H1 (cell line): ENCODE measurements around the gene TBC1D10A. TPM values are rescaled to one million over a fixed set of nuclear protein-coding genes. Genes with fewer than 3 reads are reported as not detected.

Experiments used
- CTCF ChIA-PET: fragments of 300-600 bp; sonication (Branson Sonifier 250); formaldehyde crosslinking; loops from one replicate; lab custom pipeline; 2021; ENCODE audit not compliant: partially characterized antibody; lab: Charles Lee
- POLR2A ChIA-PET: fragments of 300-600 bp; sonication (Branson Sonifier 250); formaldehyde crosslinking; loops from one replicate; lab custom pipeline; 2021; ENCODE audit warnings: inconsistent platforms; ENCODE audit not compliant: partially characterized antibody; lab: Charles Lee
- DNase-seq, 2 experiments: peaks; one replicate each; pipeline versions ENCODE4 v3.0.0 to v3.0.0-alpha.2; 2010 to 2022; ENCODE audit warnings: low spot score in 2 of 2, low read depth in 1 of 2, mixed read lengths in 1 of 2
- FAIRE-seq: peaks from 2 replicates; lab custom pipeline; 2011; peaks lifted over from hg19 to GRCh38; lab: Jason Lieb, UNC
- H2AFZ ChIP-seq: 2 replicates; pipeline ENCODE4 v1.8.1; 2012; ENCODE audit warnings: low read length, inconsistent platforms
- H2AK5ac ChIP-seq: 2 replicates; pipeline ENCODE4 v1.6.1; 2013; ENCODE audit warnings: low read depth, low read length
- H2BK120ac ChIP-seq: replicated peaks from 2 replicates; pipeline ENCODE3; 2013; ENCODE audit warnings: low read depth, low read length, inconsistent platforms
- H2BK12ac ChIP-seq: 2 replicates; pipeline ENCODE4 v1.6.1; 2013; ENCODE audit warnings: low read depth, low read length
- H2BK15ac ChIP-seq: 2 replicates; pipeline ENCODE4 v1.6.1; 2013; ENCODE audit warnings: low read length
- H2BK20ac ChIP-seq: 2 replicates; pipeline ENCODE4 v1.6.1; 2013; ENCODE audit warnings: low read length
- H2BK5ac ChIP-seq: 2 replicates; pipeline ENCODE4 v1.6.1; 2013; ENCODE audit warnings: low read depth, low read length
- H3K14ac ChIP-seq: 2 replicates; pipeline ENCODE4 v1.6.1; 2013; ENCODE audit warnings: inconsistent platforms; ENCODE audit not compliant: insufficient read length
- H3K18ac ChIP-seq: 2 replicates; pipeline ENCODE4 v1.6.1; 2013; ENCODE audit warnings: low read length; ENCODE audit errors: extremely low read depth
- H3K23ac ChIP-seq: 2 replicates; pipeline ENCODE4 v1.6.1; 2013; ENCODE audit warnings: inconsistent platforms; ENCODE audit not compliant: insufficient read length
- H3K23me2 ChIP-seq: 2 replicates; pipeline ENCODE4 v1.6.1; 2013; ENCODE audit warnings: low read depth, low read length
- H3K27ac ChIP-seq: 2 replicates; pipeline ENCODE4 v1.6.1; 2011; ENCODE audit warnings: low read depth, low read length, inconsistent platforms
- H3K27me3 ChIP-seq, 4 experiments: replicated peaks in 1 of 4; 1 replicate in 1 of 4; 2 replicates in 3 of 4; pipeline versions ENCODE4 v1.6.1 to v1.8.1; 2011 to 2013; ENCODE audit warnings: low read length in 3 of 4, mild to moderate bottlenecking in 3 of 4, inconsistent platforms in 2 of 4, mixed read lengths in 2 of 4, moderate library complexity in 1 of 4; ENCODE audit not compliant: control insufficient read depth in 3 of 4, insufficient read depth in 3 of 4; ENCODE audit errors: extremely low read depth in 1 of 4
- H3K36me3 ChIP-seq, 4 experiments: 2 replicates each; pipeline versions ENCODE4 v1.6.1 to v1.8.1; 2011 to 2013; ENCODE audit warnings: mild to moderate bottlenecking in 4 of 4, low read length in 3 of 4, moderate library complexity in 2 of 4, control low read depth in 1 of 4, inconsistent platforms in 1 of 4; ENCODE audit not compliant: insufficient read depth in 4 of 4, control insufficient read depth in 2 of 4
- H3K4ac ChIP-seq: replicated peaks from 2 replicates; pipeline ENCODE3; 2013; ENCODE audit warnings: low read length, low read depth, mixed read lengths, inconsistent platforms; ENCODE audit not compliant: insufficient read length
- H3K4me1 ChIP-seq, 4 experiments: replicated peaks in 1 of 4; 1 replicate in 1 of 4; 2 replicates in 3 of 4; pipeline versions ENCODE4 v1.6.1 to v1.8.1; 2011 to 2013; ENCODE audit warnings: low read length in 3 of 4, inconsistent platforms in 2 of 4, mixed read lengths in 1 of 4; ENCODE audit not compliant: insufficient read depth in 4 of 4, control insufficient read depth in 3 of 4
- H3K4me2 ChIP-seq, 2 experiments: 2 replicates each; pipeline versions ENCODE4 v1.6.1 to v1.8.1; 2011 to 2013; ENCODE audit warnings: low read depth in 2 of 2, low read length in 2 of 2, control low read depth in 1 of 2, inconsistent platforms in 1 of 2, mild to moderate bottlenecking in 1 of 2; ENCODE audit not compliant: insufficient read depth in 1 of 2
- H3K4me3 ChIP-seq, 4 experiments: fragments of 200-600, 300-600 bp in 1 of 4; sonication (generic), shearing (Covaris generic), sonication (Bioruptor Twin) in 1 of 4; 2 replicates each; pipeline versions ENCODE4 v1.5.1 to v1.8.1; 2011 to 2016; ENCODE audit warnings: low read length in 4 of 4, low read depth in 3 of 4, control low read depth in 2 of 4, inconsistent platforms in 2 of 4, mild to moderate bottlenecking in 2 of 4, mixed read lengths in 1 of 4, moderate library complexity in 1 of 4; ENCODE audit not compliant: insufficient read depth in 2 of 4; ENCODE audit errors: extremely low read depth in 1 of 4
- H3K56ac ChIP-seq: replicated peaks from 2 replicates; pipeline ENCODE3; 2013; ENCODE audit warnings: low read depth, mild to moderate bottlenecking, mixed read lengths, low read length, inconsistent platforms; ENCODE audit not compliant: insufficient read length
- H3K79me1 ChIP-seq: 2 replicates; pipeline ENCODE4 v1.6.1; 2013; ENCODE audit warnings: low read depth, low read length, control low read depth
- H3K79me2 ChIP-seq, 2 experiments: 2 replicates each; pipeline versions ENCODE4 v1.6.1 to v1.8.1; 2012 to 2013; ENCODE audit warnings: low read length in 2 of 2, mild to moderate bottlenecking in 2 of 2, inconsistent platforms in 1 of 2; ENCODE audit not compliant: insufficient read depth in 2 of 2, control insufficient read depth in 1 of 2
- H3K9ac ChIP-seq, 4 experiments: replicated peaks in 1 of 4; 1 replicate in 1 of 4; 2 replicates in 3 of 4; pipeline versions ENCODE4 v1.6.1 to v1.8.1; 2011 to 2013; ENCODE audit warnings: low read depth in 3 of 4, low read length in 3 of 4, control low read depth in 2 of 4, mild to moderate bottlenecking in 2 of 4, moderate library complexity in 2 of 4, inconsistent platforms in 1 of 4; ENCODE audit errors: extremely low read depth in 1 of 4
- H3K9me3 ChIP-seq, 2 experiments: 2 replicates each; pipeline versions ENCODE4 v1.6.1 to v1.8.1; 2012 to 2013; ENCODE audit warnings: mild to moderate bottlenecking in 2 of 2, moderate library complexity in 2 of 2, control low read depth in 1 of 2, inconsistent platforms in 1 of 2, low read depth in 1 of 2, low read length in 1 of 2, mixed read lengths in 1 of 2; ENCODE audit not compliant: insufficient read depth in 2 of 2
- H4K20me1 ChIP-seq, 2 experiments: replicated peaks in 1 of 2; 2 replicates each; pipeline versions ENCODE3 to v1.8.1; 2011 to 2013; ENCODE audit warnings: inconsistent platforms in 2 of 2, low read length in 2 of 2, mild to moderate bottlenecking in 1 of 2; ENCODE audit not compliant: insufficient read depth in 2 of 2, control insufficient read depth in 1 of 2
- H4K5ac ChIP-seq: 2 replicates; pipeline ENCODE4 v1.6.1; 2013; ENCODE audit warnings: low read length, low read depth, mixed read lengths, inconsistent platforms; ENCODE audit not compliant: insufficient read length
- H4K8ac ChIP-seq: 2 replicates; pipeline ENCODE4 v1.8.0; 2013; ENCODE audit warnings: mild to moderate bottlenecking, moderate library complexity, low read length, inconsistent platforms; ENCODE audit not compliant: insufficient read depth; ENCODE audit errors: extremely low read depth
- H4K91ac ChIP-seq: replicated peaks from 2 replicates; pipeline ENCODE3; 2013; ENCODE audit warnings: low read length, mixed read lengths, inconsistent platforms; ENCODE audit not compliant: insufficient read length
- BACH1 ChIP-seq: IDR thresholded peaks from 2 replicates; pipeline ENCODE4 v1.6.1; 2012; ENCODE audit warnings: low read length, improper control_type of control experiment
- CTBP2 ChIP-seq: IDR thresholded peaks from 2 replicates; pipeline ENCODE4 v1.7.0; 2011; ENCODE audit warnings: borderline replicate concordance, mild to moderate bottlenecking, moderate library complexity, mixed read lengths, low read length; ENCODE audit not compliant: insufficient read depth, insufficient read length
- EGR1 ChIP-seq: IDR thresholded peaks from 2 replicates; pipeline ENCODE4 v1.6.1; 2011; ENCODE audit warnings: low read depth, low read length, borderline replicate concordance
- KDM4A ChIP-seq: IDR thresholded peaks from one replicate; pipeline ENCODE4 v1.7.1; 2012; ENCODE audit warnings: low read depth, mild to moderate bottlenecking, moderate library complexity, low read length, inconsistent platforms; ENCODE audit not compliant: severe bottlenecking
- TAF7 ChIP-seq: optimal IDR thresholded peaks from 2 replicates; pipeline ENCODE3; 2011; ENCODE audit warnings: low read depth, mild to moderate bottlenecking, inconsistent platforms, low read length, moderate library complexity, borderline replicate concordance
- ZNF274 ChIP-seq: IDR thresholded peaks from 2 replicates; pipeline ENCODE4 v1.7.0; 2012; ENCODE audit warnings: low read length, borderline replicate concordance; ENCODE audit errors: extremely low read depth
- WGBS, 2 experiments: shearing (Covaris generic) in 1 of 2; methylation state at CpG; one replicate each; pipeline versions ENCODE4 v1.1.6 to v1.1.7; 2013 to 2015; ENCODE audit warnings: low lambda C conversion rate in 2 of 2, mixed read lengths in 2 of 2, inconsistent platforms in 1 of 2, low coverage in 1 of 2, missing lambda C conversion rate in 1 of 2; ENCODE audit not compliant: insufficient replicate concordance in 2 of 2, insufficient coverage in 1 of 2, insufficient read length in 1 of 2; ENCODE audit errors: extremely low coverage in 1 of 2, missing lambda C conversion rate in 1 of 2; 5-methylcytosine and 5-hydroxymethylcytosine counted together
- polyA plus RNA-seq, 7 experiments: library from polyadenylated mRNA; depleted of rRNA in 3 of 7; stranded (reverse) in 5 of 7; unstranded in 2 of 7; fragments of >200 nt in 5 of 7; fragments of 200-250 nt in 2 of 7; gene quantifications; 1 replicate in 5 of 7; 2 replicates in 1 of 7; 4 replicates in 1 of 7; pipeline versions ENCODE4 v1.2.1 to v1.2.3, GENCODE V29; 2011 to 2013; ENCODE audit warnings: missing spikeins in 2 of 7, mixed read lengths in 2 of 7
- total RNA-seq: library from RNA; stranded (reverse); fragmentation: NEBNext Ultra II Directional; extraction: Animal tissue kit (Norgen Biotek cat#: 25700); gene quantifications from 2 replicates; pipeline ENCODE4 v1.2.1, GENCODE V29; 2021
- TF ChIP-seq, protein P1 (sequence below): IDR thresholded peaks from 2 replicates; pipeline ENCODE4 v1.6.1; 2012; ENCODE audit warnings: low read length, inconsistent platforms
- TF ChIP-seq, protein P2 (sequence below): IDR thresholded peaks from 2 replicates; pipeline ENCODE4 v1.6.1; 2012; ENCODE audit warnings: inconsistent platforms

The TBC1D10A gene
- total and polyA plus RNA-seq, 2 of the 8 experiments (the other 6 are each of a cell fraction or from before 2014, with no cell fraction given) = 5.4 to 7.0 TPM

DNA sequence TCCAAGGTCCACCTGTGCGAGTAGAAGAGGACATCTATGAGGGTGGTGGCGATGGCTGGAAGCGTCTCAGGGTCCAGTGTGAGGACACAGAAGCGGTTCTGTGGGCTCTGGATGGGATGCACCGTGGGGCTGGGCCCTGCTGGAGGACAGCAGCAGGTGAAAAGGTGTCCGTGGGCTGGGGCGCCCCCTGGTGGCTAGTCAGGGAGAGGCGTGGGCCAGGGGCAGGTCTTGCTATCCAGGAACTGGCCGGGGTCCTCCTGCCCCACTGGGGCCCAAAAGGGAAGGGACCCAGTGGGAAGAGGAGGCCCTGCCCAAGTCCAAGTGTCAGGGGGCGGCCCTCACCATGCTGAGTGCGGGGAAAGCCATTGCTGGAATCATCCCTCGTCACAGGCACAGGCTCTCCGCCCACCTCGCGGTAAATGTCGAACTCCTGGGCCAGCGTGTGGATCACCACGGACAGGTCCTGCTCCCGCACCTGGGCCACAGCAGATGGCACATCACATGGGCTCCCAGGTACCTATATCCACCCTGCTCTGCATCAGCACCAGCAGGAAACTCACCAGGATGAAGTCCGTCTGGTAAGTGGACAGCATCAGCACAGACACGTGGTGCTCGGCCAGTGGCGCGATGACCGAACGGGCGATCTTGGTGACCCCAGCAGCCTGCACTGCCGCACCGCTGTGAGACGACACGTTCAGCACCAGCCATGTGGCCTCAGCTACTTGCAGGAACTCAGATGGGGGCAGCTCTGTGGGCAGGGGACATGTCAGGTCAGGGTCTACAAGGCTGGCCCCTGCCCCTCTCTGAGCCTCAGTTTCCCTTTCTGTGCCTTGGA is 39.7 kb downstream of the TBC1D10A start:
- Histone ChIP-seq H3K4me2 (no peak overlapping the region), H3K9me3 (no peaks in the 10 kb centered on the region), H3K14ac (no peak overlapping the region), H2BK12ac (peak overlapping the region; percentile 10; the same call in 1 of the 2 replicates), H3K27ac (no peak overlapping the region), H4K20me1 (peaks cover 0 to 4% of the 10 kb centered on the region in 2 experiments), H3K4me3 (no peak overlapping the region), H3K23ac (no peak overlapping the region), H3K18ac (peak overlapping the region; percentile 66; the same call in 1 of the 2 replicates), H3K9ac (no peak overlapping the region), H3K79me2 (no peaks in the 10 kb centered on the region), H2BK5ac (no peak overlapping the region), H3K36me3 (no peaks in the 10 kb centered on the region), H3K4ac (no peak overlapping the region), H4K8ac (no peak overlapping the region), H2BK120ac (no peak overlapping the region), H4K5ac (no peak overlapping the region), H2BK15ac (peak overlapping the region; percentile 53; the same call in 1 of the 2 replicates), H3K79me1 (no peaks in the 10 kb centered on the region), H2AK5ac (peak overlapping the region; percentile 11; the same call in 1 of the 2 replicates), H2BK20ac (no peak overlapping the region), H4K91ac (peak overlapping the region; percentile 20), H3K27me3 (no peaks in the 10 kb centered on the region), H3K4me1 (peaks cover 0 to 19% (median 14%) of the 10 kb centered on the region in 4 experiments; a peak in 6 of 7 replicates), H2AFZ (no peak overlapping the region), H3K23me2 (peaks cover 12% of the 10 kb centered on the region; the same call in 1 of the 2 replicates), H3K56ac (no peak overlapping the region)
- FAIRE-seq (no peak), DNase-seq (peak; percentile 67 to 98)
- WGBS, 2 experiments = 70% methylated on average over 31 of the region's 31 CpGs; no CpG with 5 or more reads in 1 of the 2 experiments
- ChIA-PET CTCF (interaction anchor here (0.6 to 9.1 kb wide), 38 partner anchors 9 to 377 kb away, joined by 3 to 203 read pairs (median 6); partner anchors contain the start of genes CCDC157, RNF215, SF3A1 and TBC1D10A), POLR2A (interaction anchor here (1.2 to 3.6 kb wide), 3 partner anchors 8 to 138 kb away, joined by 3 to 17 read pairs (median 6); partner anchors contain the start of genes CCDC157, MTFP1 and SF3A1)
- TF ChIP-seq TAF7 (no peak), BACH1 (0 out of 2 replicates have a peak, but pooled peaks have one; percentile 24), ZNF274 (no peak), CTBP2 (no peak), KDM4A (no peak), EGR1 (no peak)
- TF ChIP-seq, protein P1, sequence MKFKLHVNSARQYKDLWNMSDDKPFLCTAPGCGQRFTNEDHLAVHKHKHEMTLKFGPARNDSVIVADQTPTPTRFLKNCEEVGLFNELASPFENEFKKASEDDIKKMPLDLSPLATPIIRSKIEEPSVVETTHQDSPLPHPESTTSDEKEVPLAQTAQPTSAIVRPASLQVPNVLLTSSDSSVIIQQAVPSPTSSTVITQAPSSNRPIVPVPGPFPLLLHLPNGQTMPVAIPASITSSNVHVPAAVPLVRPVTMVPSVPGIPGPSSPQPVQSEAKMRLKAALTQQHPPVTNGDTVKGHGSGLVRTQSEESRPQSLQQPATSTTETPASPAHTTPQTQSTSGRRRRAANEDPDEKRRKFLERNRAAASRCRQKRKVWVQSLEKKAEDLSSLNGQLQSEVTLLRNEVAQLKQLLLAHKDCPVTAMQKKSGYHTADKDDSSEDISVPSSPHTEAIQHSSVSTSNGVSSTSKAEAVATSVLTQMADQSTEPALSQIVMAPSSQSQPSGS = no peak
- TF ChIP-seq, protein P2, sequence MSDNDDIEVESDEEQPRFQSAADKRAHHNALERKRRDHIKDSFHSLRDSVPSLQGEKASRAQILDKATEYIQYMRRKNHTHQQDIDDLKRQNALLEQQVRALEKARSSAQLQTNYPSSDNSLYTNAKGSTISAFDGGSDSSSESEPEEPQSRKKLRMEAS = peak; percentile 32; the same call in 1 of the 2 replicates
